Measurements from ENCODE around the gene DHX35. TPM values are rescaled to one million over a fixed set of nuclear protein-coding genes. Genes with fewer than 3 reads are reported as not detected.

Gene DHX35
- total and polyA plus RNA-seq, 10 of the 15 experiments (the other 5 are each of a cell fraction or from before 2014, with no cell fraction given), result 4.3 to 21.6 (median 14.9) TPM

DNA sequence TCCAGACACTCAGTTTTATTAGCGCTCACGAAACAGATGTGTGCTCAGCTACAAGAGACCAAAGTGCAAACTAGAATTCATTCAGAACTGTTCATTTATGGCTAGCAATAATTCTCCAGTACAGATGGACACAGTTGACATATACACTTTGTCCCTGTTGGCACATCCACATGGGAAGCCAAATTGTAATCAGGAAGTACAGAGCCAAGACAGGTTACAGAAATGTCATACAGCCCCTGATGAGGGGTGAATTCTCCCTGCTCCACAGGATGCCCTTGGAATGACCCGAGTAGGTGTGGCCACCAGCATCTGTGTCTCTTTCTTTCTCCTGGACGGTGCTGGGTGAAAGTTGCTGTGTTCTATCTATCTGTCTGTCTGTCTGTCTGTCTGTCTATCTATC lies 7.6 kb downstream of the DHX35 start:
- Histone ChIP-seq H3K27me3 (replicated peaks in 1 of 2; ENCODE audit: control insufficient read depth in 2 of 2, insufficient read depth in 2 of 2, low read length in 1 of 2) (no peaks in the 10 kb centered on the region), H3K9ac (ENCODE audit: control insufficient read depth, insufficient read depth, low read length) (no peak overlapping the region), H3K79me2 (ENCODE audit: control insufficient read depth, insufficient read depth, low read length) (peaks cover 15% of the 10 kb centered on the region), H3K9me3 (replicated peaks; ENCODE audit: control insufficient read depth, insufficient read depth, low read length) (no peaks in the 10 kb centered on the region), H3K36me3 (ENCODE audit: control insufficient read depth in 2 of 2, insufficient read depth in 2 of 2, low read length in 1 of 2) (peaks cover 0 to 16% of the 10 kb centered on the region in 2 experiments; a peak in 2 of 4 replicates), H2AFZ (ENCODE audit: control insufficient read depth, low read depth, low read length) (no peak overlapping the region), H3K27ac (ENCODE audit: control insufficient read depth, insufficient read depth) (no peak overlapping the region), H4K20me1 (ENCODE audit: control insufficient read depth, insufficient read depth) (no peaks in the 10 kb centered on the region), H3K4me3 (no peak overlapping the region), H3K4me2 (ENCODE audit: control insufficient read depth, insufficient read depth) (no peak overlapping the region), H3K4me1 (ENCODE audit: control insufficient read depth, insufficient read depth, low read length) (no peaks in the 10 kb centered on the region)
- ChIA-PET SMC1A (ENCODE audit: uncharacterized antibody, unreplicated experiment) (interaction anchor here (4.1 to 16.7 kb wide), 2 partner anchors 7 to 15 kb away, joined by 28 to 237 read pairs; partner anchors contain the start of gene DHX35), POLR2A (interaction anchor here (1.8 kb wide), 1 partner anchor 16 kb away, joined by 8 read pairs; no protein-coding TSS in a partner anchor), CTCF (no interaction called here), RAD21 (ENCODE audit: unreplicated experiment) (no interaction called here)
- no peak for DNase-seq (ENCODE audit: low read depth, low spot score)
- no peak for FAIRE-seq
- intact Hi-C loops (cut with micrococcal nuclease; ENCODE audit: unreplicated experiment) (no loop called here), in situ Hi-C loops (cut with MboI) (no loop called here)
- ATAC-seq, result no peak
- BruUV-seq (replicated peaks), result no TSS peak
- TF ChIP-seq NR2C2 (IDR thresholded peaks at IDR 0.05; ENCODE audit: borderline replicate concordance, control insufficient read depth, insufficient read length, low read depth) (no peak), DPF2 (IDR thresholded peaks at IDR 0.05) (no peak), PML (IDR thresholded peaks at IDR 0.05; ENCODE audit: low read length) (no peak)
- 88% methylated on average over 4 of the region's 4 CpGs for WGBS (ENCODE audit: insufficient coverage, insufficient replicate concordance, low lambda C conversion rate, missing lambda C conversion rate)

- SMC1A ChIA-PET (ENCODE audit: uncharacterized antibody, unreplicated experiment), result interaction anchor here (4.1 to 16.7 kb wide), 2 partner anchors 8 to 15 kb away, joined by 28 to 237 read pairs; partner anchors contain the start of gene DHX35
- Histone ChIP-seq H3K4me3 (no peak overlapping the region), H2AFZ (ENCODE audit: control insufficient read depth, low read depth, low read length) (no peak overlapping the region), H4K20me1 (ENCODE audit: control insufficient read depth, insufficient read depth) (no peaks in the 10 kb centered on the region), H3K27ac (ENCODE audit: control insufficient read depth, insufficient read depth) (no peak overlapping the region), H3K9ac (ENCODE audit: control insufficient read depth, insufficient read depth, low read length) (no peak overlapping the region), H3K4me2 (ENCODE audit: control insufficient read depth, insufficient read depth) (no peak overlapping the region), H3K36me3 (ENCODE audit: control insufficient read depth in 2 of 2, insufficient read depth in 2 of 2, low read length in 1 of 2) (peaks cover 0 to 16% of the 10 kb centered on the region in 2 experiments; a peak in 2 of 4 replicates), H3K79me2 (ENCODE audit: control insufficient read depth, insufficient read depth, low read length) (peaks cover 10% of the 10 kb centered on the region), H3K27me3 (replicated peaks in 1 of 2; ENCODE audit: control insufficient read depth in 2 of 2, insufficient read depth in 2 of 2, low read length in 1 of 2) (no peaks in the 10 kb centered on the region), H3K4me1 (ENCODE audit: control insufficient read depth, insufficient read depth, low read length) (no peaks in the 10 kb centered on the region), H3K9me3 (replicated peaks; ENCODE audit: control insufficient read depth, insufficient read depth, low read length) (no peaks in the 10 kb centered on the region)
- in situ Hi-C loops (cut with MboI) (no loop called here), intact Hi-C loops (cut with micrococcal nuclease; ENCODE audit: unreplicated experiment) (no loop called here)
- no peak for FAIRE-seq
- RAD21 ChIA-PET (ENCODE audit: unreplicated experiment), result no interaction called here
- no TSS peak for BruUV-seq (replicated peaks)
- ATAC-seq, result no peak
- WGBS (ENCODE audit: insufficient coverage, insufficient replicate concordance, low lambda C conversion rate, missing lambda C conversion rate), result 100% methylated on average over 1 of the region's 1 CpG
- CTCF ChIA-PET, result no interaction called here
- POLR2A ChIA-PET, result interaction anchor here (1.8 kb wide), 1 partner anchor 15 kb away, joined by 8 read pairs; no protein-coding TSS in a partner anchor
- DNase-seq (ENCODE audit: low read depth, low spot score), result no peak
- TF ChIP-seq ZNF24 (IDR thresholded peaks at IDR 0.05) (no peak), RBBP5 (conservative IDR thresholded peaks at IDR 0.05) (no peak), RAD51 (IDR thresholded peaks at IDR 0.05) (no peak), SIX5 (IDR thresholded peaks at IDR 0.05; ENCODE audit: low read depth, low read length, severe bottlenecking) (no peak), CEBPB (IDR thresholded peaks at IDR 0.05; ENCODE audit: borderline replicate concordance in 1 of 2, low read depth in 2 of 2, low read length in 2 of 2) (no peak), CBX3 (IDR thresholded peaks at IDR 0.05; ENCODE audit: borderline replicate concordance, low read depth) (no peak), NR2C2 (IDR thresholded peaks at IDR 0.05; ENCODE audit: borderline replicate concordance, control insufficient read depth, insufficient read length, low read depth) (no peak), CTCF (IDR thresholded peaks at IDR 0.05 in 2 of 3, conservative IDR thresholded peaks at IDR 0.05 in 1 of 3; ENCODE audit: control insufficient read depth in 2 of 3, extremely low read depth in 1 of 3, insufficient read depth in 1 of 3, low read depth in 3 of 3, low read length in 3 of 3) (no peak), EZH2 (IDR thresholded peaks at IDR 0.05; ENCODE audit: borderline replicate concordance, control insufficient read depth, low read depth, low read length) (no peak)
- TF ChIP-seq, protein P1, sequence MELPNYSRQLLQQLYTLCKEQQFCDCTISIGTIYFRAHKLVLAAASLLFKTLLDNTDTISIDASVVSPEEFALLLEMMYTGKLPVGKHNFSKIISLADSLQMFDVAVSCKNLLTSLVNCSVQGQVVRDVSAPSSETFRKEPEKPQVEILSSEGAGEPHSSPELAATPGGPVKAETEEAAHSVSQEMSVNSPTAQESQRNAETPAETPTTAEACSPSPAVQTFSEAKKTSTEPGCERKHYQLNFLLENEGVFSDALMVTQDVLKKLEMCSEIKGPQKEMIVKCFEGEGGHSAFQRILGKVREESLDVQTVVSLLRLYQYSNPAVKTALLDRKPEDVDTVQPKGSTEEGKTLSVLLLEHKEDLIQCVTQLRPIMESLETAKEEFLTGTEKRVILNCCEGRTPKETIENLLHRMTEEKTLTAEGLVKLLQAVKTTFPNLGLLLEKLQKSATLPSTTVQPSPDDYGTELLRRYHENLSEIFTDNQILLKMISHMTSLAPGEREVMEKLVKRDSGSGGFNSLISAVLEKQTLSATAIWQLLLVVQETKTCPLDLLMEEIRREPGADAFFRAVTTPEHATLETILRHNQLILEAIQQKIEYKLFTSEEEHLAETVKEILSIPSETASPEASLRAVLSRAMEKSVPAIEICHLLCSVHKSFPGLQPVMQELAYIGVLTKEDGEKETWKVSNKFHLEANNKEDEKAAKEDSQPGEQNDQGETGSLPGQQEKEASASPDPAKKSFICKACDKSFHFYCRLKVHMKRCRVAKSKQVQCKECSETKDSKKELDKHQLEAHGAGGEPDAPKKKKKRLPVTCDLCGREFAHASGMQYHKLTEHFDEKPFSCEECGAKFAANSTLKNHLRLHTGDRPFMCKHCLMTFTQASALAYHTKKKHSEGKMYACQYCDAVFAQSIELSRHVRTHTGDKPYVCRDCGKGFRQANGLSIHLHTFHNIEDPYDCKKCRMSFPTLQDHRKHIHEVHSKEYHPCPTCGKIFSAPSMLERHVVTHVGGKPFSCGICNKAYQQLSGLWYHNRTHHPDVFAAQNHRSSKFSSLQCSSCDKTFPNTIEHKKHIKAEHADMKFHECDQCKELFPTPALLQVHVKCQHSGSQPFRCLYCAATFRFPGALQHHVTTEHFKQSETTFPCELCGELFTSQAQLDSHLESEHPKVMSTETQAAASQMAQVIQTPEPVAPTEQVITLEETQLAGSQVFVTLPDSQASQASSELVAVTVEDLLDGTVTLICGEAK (IDR thresholded peaks at IDR 0.05; ENCODE audit: borderline replicate concordance), result no peak
Observed at GRCh38 chr20:38970302-38970701, 8.2 kb downstream of the DHX35 start.
